NCI-H1417 (cell line): ENCODE results near the gene GPR55.

Experiments
- DNase-seq, 3 experiments: peaks; one replicate each; lab custom pipeline; 2025; lab: John Stamatoyannopoulos, UW

Gene GPR55

DNA sequence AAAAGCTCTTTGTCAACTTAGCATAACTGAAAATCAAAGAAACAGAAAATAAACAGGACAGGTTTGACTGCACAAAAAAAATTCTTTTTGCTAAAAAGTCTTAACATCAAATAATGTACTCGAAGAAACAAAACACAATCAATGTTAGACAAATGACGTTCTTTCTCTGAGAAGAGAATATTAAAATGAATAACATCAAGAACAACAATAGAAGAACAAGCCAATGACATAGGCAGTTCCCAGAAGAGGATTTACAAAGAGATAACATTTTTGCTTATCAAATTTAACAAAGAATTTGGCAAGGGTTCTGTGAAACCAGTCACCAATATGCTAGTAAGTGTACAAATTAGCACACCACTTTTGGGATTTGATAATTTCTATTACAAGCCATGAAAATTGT is 5.8 kb downstream of the GPR55 start:
- no peak for DNase-seq

DNA sequence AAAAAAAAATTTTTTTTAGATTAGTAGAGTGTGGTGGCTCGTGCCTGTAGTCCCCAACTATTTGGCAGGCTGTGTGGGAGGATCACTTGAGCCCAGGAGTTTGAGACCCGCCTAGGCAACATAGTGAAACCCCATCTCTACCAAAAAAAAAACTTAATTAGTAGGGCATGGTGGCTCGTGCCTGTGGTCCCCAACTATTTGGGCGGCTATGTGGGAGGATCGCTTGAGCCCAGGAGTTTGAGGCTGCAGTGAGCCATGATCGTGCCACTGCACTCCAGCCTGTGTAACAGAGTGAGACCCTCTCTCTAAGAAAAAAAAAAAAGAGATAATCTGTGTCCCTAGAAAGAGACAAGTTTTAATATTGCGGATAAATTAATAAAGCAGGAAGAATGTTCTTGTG is 8.8 kb downstream of the GPR55 start:
- DNase-seq, result no peak

DNA sequence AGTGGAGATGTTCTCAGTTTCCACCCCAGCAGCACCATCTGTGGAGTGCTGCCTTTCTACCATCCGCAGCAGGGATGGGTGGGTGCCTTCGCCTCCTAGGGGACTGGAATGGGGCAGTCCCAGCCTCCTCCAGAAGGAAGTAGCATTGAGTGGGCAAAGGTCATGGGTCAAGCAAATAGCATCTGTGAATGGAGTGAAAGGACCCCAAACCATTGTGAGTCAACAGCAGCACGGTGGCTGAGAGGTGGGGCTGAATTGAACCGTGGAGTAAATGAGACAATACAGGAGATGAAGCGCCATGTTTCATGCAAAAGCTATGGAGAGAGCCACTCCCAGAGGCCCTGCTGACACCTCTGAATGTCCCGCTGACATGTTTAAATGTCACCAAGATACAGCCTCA is 9.7 kb downstream of the GPR55 start:
- no peak for DNase-seq

DNA sequence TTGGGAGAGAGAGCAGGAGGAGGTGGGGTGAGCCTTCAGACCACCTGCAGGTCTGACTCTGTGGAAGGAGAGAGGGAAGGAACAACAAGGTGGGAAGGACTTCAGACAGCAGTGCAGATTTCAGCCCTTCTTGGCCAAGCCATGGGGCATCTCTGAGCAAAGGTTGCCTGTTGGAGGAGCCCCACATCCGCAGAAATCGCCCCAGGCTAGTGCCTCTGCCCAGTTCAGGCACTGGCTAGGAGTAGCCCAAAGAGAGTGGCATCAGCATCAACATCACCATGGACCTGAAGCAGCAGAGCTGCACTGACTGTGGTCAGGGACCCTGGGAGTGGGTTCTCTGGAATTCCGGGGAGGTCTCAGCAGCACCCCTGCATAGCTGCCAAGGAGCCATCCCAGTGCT is 10.2 kb downstream of the GPR55 start:
- no peak for DNase-seq

DNA sequence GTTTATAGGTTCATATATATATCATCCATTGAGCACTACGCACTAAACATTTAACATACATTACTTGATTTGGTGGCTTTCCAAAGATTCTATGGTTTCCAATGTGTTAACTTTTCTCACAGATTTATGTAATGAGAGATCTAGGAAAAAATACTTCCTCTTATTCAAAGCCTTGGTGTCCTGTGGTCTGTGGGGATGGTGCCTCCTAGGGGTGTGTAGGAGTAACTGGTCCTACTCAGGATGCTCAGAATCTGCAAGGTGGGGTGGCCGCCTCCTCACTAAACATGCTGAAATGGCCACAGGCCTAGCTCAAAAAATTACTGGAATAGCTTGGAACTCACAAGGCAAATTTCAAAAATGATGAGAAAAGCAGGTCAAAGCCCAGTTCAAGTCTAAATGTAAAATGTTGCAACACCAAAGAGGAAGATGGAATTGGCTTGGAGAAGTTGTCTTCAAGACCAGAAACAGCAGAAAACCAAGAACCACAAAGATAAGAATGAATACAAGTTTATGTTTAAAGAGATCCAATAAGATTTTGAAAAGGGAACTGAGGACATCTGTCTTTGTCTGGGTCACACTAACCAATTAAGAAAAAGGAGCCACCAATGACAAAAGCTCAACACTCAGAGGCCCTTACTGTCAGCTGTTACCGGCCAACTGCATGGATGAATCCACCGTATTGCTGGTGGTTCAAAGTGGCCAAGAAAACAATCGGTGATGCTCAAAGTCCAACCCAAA is 11.5 kb downstream of the GPR55 start:
- peak in 1 of 3 experiments; percentile 49 for DNase-seq

DNA sequence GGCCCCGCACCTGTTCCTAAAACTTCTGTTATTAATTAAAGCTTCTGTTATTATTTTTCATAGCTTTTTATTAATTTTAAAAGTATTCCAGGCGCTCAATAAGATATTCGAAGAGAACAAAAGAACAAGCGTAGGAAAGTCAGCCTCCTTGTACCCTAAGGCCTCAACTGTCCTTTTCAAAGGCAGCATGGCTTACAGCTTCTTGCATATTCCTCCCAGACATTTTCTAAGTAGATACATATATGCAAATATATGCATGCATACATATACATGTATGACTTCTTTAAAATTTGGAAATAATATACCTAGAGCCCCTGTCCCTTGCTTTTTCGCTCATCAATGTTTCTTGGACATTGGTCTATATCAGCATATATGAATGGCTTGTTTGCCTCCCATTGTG is 12.3 kb downstream of the GPR55 start:
- no peak for DNase-seq

DNA sequence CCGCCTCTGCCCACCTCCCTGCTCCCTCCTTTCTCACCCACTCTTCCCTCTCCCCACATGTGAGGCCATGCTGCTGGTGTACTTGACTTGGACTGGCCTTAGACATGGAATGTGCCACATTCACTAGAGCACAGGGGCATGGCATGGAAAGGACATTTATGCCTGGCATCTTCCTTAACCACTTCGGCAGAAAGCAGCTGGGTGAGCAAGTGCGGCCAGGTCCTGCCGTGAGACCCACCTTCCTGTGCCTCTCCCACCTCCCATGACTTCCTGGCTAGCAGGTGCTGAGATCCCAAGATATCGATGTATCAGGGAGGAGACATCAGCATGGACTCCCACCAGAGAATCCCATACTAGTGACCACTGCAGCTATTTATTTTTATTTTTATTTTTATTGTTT is 13.0 kb downstream of the GPR55 start:
- no peak for DNase-seq

DNA sequence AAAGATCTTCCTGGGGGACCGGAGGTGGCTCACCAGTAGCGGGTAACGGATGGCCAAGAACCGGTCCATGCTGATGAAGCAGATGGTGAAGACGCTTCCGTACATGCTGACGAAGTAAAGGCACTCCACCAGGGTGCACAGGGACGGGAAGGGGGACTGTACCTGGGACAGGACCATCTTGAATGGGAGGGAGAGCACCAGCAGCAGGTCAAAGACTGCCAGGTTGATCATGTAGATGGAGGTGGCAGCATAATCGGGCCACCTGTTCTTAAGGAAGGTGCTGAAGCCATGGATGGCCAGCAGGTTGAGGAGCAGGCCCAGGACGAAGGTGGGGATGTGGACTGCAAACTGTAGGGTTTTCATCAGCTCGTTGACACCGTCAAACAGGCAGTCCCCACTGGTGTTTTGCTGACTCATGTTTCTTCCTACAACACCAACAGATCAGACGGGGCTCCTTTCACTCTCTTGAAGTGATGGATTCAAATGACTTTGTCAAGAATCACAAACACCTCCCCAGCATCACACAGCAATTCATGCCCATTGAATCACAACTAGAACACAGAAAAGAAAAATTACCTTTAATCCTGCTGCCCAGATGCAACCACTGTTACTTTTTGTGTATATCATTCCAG is 14.4 kb downstream of the GPR55 start:
- no peak for DNase-seq

DNA sequence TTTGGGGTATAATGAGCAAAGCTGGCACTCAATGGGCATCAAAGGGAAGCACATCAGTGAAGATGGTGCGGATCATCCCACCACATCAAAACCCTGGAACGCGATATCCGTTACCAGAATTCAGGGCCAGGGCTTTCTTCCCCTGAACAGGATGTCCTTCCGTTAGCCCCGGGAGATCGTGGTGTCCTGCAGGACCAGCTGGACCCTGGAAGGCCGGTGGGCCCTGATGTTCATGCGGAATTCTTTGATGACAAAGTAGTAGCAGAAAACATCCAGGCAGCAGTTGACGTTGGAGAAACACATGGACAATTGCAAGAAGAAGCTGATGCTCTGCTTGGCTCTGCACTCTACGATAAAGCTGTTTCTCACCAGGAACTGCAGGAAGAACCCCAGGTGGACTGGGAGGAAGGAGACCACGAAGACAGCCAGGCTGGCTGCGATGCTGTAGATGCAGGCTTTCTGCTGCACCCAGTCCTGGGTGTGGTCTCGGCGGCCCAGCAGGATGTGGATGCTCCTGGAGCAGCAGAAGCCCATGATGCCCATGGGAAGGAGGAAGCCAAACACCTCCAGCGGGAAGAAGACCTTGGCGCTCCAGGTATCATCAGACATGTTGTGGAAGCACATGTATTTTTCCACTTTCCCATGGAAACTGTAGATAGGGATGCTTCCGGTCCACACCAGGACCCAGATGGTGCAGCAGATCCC is 15.0 kb downstream of the GPR55 start:
- no peak for DNase-seq

DNA sequence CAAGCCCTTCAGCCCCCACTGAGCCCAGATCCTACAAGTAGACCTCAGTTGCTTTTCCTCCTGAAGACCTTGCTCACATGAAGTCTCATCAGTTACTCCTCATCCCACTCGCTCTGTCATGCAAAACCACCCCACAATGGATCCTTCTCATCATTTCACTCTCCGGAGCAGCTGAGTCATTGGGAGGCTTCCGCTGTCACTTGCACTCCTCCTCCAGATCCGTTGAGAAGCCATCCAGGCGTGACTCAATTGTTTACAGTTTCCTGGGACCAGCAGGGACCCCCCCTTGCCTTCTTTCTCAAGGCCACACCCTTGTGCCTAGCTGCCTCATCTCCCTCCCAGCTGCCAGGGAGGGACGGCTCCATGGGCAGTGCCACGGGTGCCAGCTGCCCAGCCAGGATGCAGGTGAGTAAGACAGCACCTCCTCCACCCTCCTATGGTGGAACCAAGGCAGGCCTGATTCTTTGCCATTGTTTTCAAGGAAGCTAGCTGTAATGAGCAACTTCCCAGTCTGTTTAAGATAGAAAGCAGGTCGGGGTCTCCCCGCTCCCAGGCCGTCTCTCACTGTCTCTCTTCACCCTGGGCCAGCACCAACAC is 16.3 kb downstream of the GPR55 start:
- peak in 2 of 3 experiments; percentile 31 to 74 for DNase-seq

DNA sequence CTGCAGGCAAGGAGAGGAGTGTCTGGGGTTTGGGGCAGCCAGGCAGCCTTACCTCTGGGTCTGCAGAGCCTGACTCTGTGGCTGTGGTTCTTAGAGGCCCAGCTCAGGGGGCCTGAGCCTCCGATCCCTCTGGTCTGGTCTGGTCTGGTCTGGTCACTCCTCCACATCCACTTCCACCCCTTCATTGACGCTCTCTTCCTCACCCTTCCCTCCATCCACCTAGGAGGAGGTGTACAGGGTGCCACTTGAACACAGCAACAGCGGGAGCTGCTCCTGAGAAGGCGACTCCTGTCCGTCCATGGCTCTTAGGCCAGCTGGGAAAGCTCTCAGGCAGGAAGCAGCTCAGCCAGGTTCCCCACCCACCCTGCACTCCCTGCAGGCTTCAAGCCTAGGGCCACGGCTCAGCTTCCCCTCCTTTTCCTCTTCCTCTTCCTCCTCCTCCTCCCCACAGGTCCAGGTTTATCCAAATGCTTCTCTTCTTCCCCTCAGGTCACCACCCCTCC is 16.9 kb downstream of the GPR55 start:
- DNase-seq, result no peak

DNA sequence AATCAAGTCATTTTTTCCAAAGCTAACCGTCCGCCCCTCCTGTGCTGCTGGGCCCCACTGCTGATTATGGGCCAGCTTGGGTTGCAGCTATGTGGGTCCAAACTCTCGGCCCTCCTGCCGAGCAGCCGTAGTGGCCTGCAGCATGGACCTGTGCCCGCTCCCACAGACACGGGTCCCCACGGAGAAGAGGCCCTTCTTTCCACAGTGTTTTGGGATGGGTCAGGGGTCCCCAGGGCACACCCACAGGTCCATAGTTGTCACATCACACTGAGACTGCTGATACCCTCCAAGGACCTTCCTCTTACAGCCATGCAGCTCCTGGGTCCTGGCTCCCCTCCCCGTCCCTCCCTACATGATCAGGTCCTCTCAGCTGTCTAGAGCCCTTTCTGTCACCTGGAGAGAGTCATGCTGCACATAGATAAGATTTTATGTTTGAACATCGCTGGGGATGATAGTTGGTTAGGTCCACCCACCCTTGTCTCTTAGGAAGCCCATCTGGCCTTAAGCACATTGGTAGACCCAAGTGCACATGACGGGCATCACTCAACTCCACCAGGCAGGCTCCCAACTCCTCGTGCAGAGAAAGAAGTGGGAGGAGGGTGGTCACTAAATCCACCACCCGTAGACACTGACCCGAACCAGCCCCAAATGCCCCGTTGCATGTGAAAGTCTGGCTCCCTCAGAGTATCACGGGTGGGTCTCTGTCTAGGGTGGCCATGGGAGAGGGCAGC is 17.5 kb downstream of the GPR55 start:
- DNase-seq, result no peak

DNA sequence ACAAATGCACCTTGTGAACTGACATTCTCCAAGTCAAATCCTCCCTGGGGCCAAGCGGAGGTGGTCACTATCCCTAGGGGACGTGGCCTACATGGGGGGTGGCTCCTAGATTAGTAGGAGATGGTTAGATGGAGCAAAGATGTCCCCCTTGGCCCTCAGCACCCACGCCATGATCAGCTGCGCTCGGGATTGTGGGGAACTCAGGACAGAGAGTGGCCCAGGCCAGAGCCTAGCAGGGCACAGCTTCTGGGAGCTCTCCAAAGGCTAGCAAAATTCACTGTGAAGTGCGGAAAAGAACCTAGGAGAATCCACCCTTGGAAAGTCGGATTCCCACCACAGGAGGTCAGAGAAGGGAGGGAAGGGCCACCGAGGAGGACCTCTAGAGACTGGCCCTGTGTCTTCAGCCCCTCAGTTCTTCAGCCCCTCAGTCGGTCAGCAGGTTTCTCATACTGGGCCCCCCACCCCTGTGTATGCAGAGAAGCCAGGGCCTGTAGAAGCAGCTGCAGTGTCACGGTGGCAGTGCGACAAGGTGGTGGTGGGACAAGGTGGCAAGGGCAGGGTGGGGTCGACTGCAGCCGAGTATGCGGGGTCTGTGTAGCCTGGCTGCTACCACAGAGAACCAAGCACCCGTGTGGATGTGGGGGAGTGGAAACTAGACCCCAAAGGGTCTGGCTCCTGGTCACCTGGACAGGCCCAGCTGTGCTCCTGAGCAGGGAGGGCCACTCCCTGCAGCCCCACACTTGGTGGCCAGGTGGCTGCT is 18.4 kb downstream of the GPR55 start:
- no peak for DNase-seq

DNA sequence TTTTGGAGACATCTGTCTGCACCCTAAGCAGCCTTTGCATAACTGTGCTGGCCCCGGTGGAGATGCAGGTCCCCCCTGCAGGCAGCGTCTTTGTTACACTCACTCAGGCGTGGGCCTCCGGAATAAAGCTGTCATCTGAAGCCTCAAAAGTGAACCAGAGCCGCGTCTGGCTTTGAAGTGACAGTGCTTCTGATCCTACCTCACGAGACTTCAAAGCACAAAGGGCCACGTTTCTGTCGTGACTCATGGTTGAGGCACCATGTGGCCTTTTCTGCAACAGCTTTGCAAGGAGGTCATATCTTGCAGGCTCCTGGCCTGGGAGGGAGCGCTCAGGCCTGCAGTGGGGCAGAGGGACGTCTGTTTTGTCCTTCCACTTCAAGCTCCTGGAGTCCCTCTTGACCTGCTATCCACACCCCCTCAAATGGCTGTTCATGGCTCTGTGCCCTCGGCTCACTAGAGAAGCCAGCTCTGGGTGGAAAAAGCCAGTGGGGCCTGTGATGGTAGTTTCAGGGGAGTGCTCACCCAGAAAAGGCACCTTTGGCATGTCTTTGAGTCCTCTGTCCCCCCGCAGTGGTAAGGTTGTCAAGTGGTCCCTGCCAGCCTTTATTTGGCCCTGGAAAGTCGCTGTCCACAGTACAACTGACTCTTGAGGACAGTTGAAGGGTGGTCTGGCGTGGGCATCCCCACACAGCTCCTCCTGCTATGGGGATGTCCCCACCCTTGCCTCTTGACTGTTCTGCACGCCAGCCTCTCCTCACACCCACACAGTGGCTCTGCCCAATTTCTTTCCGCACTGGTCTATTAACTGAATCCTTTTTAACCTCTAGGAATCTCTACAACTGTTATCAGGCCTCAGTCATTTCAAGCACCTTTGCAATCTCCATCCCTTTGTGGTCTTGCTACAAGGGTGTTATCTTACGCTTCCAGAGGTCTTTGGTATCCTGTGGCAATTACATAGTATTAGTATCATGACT is 19.3 kb downstream of the GPR55 start:
- peak in 1 of 3 experiments; percentile 2 for DNase-seq

DNA sequence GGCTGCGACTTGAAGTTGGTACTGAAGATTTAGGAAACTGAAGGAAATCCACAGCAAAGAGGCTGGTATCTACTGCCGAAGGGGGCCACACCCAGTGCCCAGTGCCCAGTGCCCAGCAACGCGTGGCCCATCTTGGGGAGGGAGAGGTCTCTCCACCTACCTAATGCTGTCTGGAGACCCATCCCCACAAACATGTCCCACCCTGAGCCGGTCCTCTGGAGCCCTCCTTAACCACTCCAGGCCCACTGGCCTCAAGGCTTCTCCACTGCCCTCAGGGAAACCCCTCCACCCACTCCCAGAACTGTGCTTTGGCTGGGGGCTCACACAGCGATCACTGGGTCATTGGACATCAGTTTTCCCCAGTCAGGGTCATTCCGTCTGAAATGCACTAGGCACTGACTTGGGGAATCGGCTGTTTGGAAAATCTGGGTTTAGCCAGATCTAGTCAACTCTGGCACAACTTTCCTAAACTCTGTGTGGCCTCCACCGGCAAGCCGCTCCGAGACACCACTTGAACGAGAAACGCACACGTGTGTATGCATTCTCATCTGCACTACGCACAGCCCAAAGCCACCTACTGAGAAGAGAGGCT is 20.1 kb downstream of the GPR55 start:
- no peak for DNase-seq

DNA sequence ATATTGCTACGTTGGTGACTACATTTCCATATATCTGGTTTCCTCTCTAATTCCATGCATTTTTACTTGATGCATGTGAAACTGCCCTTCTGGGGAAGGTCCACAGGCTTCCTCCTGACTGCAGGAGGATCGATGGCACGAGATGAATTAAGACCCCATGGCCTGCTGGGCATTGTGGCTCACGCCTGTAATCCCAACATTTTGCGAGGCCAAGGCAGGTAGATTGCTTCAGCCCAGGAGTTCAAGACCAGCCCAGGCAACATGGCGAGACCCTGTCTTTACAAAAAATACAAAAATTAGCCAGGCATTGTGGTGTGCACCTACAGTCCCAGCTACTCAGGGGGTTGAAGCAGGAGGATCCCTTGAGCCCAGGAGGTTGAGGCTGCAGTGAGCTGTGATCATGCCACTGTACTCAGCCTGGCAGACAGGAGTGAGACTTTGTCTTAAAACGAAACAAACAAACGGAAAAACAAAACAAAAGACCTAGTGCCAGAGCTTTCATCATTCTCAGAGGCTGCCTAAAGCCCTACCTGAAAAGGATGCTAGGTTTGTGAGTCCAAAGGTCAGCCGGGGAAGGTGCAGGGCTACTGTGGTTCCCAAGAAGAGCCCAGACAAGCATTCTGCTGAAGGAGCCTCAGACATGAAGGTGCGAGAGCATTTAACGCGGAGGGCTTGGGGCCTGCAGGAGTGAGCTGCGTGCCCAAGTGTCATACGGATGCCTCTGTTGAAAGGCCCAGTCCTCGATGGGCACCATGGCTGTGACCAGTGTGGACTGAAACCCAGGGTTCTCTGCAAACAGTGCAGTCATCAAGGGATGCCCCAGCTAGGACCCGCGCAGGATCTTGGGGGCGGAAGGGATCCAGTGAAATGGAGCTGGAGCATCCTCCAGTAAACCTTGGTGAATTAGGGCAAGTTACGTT is 21.6 kb downstream of the GPR55 start:
- no peak for DNase-seq

DNA sequence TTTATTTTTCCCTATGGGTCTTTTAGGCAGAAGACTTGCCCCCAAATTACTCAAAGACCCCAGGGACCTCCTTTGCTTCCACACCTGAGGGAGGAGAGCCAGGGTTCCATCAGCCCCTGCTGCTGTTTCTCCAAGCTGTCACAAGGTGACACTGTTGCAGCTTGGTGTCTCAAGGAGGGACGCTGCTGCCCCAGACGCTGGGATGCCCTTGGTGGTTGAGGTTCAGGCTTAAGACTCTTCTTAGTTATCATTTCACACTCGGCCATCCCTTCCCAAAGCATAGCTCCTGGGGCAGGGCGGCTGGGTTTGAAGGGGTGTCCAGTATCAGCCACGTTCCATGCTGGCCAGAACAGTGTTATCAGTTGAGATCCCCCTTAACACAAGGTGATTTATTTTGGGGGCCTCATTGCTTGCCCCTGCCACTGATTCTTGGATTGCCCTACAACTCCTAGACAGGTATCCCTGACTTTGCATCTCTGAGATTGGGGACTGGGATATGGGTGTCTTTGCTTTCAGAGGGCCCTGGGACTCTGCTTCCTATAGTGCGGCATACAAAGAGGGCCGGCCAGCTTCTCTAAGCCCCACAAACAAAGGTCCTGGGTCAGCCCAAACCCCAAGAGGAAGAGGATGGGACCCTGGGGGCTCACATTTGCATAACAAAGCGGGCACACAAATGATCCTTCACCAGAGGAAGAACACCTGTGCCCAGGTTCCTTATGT is 22.7 kb downstream of the GPR55 start:
- peak; percentile 29 to 65 (median 60) for DNase-seq

DNA sequence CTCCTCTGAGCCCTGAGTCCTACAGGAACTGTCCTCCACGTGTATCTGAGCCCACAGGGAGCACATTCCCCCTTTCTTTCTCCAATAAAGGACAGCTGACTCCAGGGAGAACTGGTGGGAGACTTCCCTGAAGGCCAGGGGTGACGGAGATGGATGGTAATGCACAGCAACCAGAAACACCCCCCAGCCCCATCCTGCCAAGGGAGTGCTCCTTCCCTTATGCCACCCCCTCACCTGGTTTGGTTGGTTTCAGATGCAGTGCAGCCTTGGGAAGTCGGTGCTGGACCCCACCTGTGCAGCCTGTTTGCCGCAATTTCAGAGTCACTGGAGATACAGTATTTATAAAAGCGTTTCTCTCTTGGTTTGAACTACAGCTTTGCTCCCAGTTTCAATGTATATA is 24.0 kb downstream of the GPR55 start:
- no peak for DNase-seq
